Measurements from ENCODE around the gene ZNF853. TPM values are rescaled to one million over a fixed set of nuclear protein-coding genes. Genes with fewer than 3 reads are reported as not detected.
"Not testable (repeated sequence)": the region's sequence is repeated elsewhere in the genome, so short reads cannot be mapped to it uniquely, and the experiment has no call there.

Gene ZNF853
- total RNA-seq, 1 donor from 2014 or later: 4.9 TPM

- Histone ChIP-seq H3K79me2 (ENCODE audit: insufficient read depth, low read length) (no peaks in the 10 kb centered on the region), H3K27me3 (ENCODE audit: insufficient read depth, low read length) (no peaks in the 10 kb centered on the region), H3K4me1 (ENCODE audit: insufficient read depth, low read length) (no peaks in the 10 kb centered on the region), H3K36me3 (ENCODE audit: insufficient read depth, low read length) (no peaks in the 10 kb centered on the region), H3K4me3 (ENCODE audit: insufficient read depth, low read depth, low read length) (no peak overlapping the region), H3K4me2 (ENCODE audit: low read length) (no peak overlapping the region), H2AFZ (ENCODE audit: low read depth, low read length) (no peak overlapping the region), H4K20me1 (ENCODE audit: insufficient read depth, low read length) (no peaks in the 10 kb centered on the region), H3K9me3 (ENCODE audit: insufficient read depth, low read depth, low read length) (no peaks in the 10 kb centered on the region), H3K9ac (ENCODE audit: low read length) (no peak overlapping the region), H3K27ac (ENCODE audit: low read depth, low read length) (no peak overlapping the region)
- peaks cover 26% of the 10 kb centered on the region for H3K36me3 Mint-ChIP-seq (ENCODE audit: low read depth, unreplicated experiment)
- H3K9me3 Mint-ChIP-seq (ENCODE audit: unreplicated experiment): peaks cover 21% of the 10 kb centered on the region
- peaks cover 7% of the 10 kb centered on the region for H3K4me1 Mint-ChIP-seq (ENCODE audit: low read depth, unreplicated experiment)
- TF ChIP-seq CTCF (IDR thresholded peaks at IDR 0.05; ENCODE audit: insufficient read depth, low read depth, low read length) (no peak), EZH2 (IDR thresholded peaks at IDR 0.05; ENCODE audit: insufficient read depth, low read length) (no peak)
- DNase-seq (ENCODE audit: low read depth) (no peak), FAIRE-seq (no peak)
- H3K27ac Mint-ChIP-seq (ENCODE audit: unreplicated experiment): no peak overlapping the region
- H3K4me3 Mint-ChIP-seq (ENCODE audit: unreplicated experiment): no peak overlapping the region
- H3K27me3 Mint-ChIP-seq (ENCODE audit: low read depth, unreplicated experiment): peaks cover 2% of the 10 kb centered on the region
Measured at GRCh38 chr7:6658618-6659345, 43.4 kb downstream of the ZNF853 start.

- not testable (repeated sequence) for H3K4me3 Mint-ChIP-seq (ENCODE audit: unreplicated experiment); H3K27me3 ChIP-seq (ENCODE audit: insufficient read depth, low read length); H2AFZ ChIP-seq (ENCODE audit: low read depth, low read length); H3K79me2 ChIP-seq (ENCODE audit: insufficient read depth, low read length); H3K9ac ChIP-seq (ENCODE audit: low read length); H3K4me1 ChIP-seq (ENCODE audit: insufficient read depth, low read length); H3K4me3 ChIP-seq (ENCODE audit: insufficient read depth, low read depth, low read length); H3K27ac Mint-ChIP-seq (ENCODE audit: unreplicated experiment); H4K20me1 ChIP-seq (ENCODE audit: insufficient read depth, low read length); DNase-seq (ENCODE audit: low read depth); H3K4me2 ChIP-seq (ENCODE audit: low read length); H3K4me1 Mint-ChIP-seq (ENCODE audit: low read depth, unreplicated experiment); FAIRE-seq; H3K27me3 Mint-ChIP-seq (ENCODE audit: low read depth, unreplicated experiment); H3K27ac ChIP-seq (ENCODE audit: low read depth, low read length); H3K36me3 ChIP-seq (ENCODE audit: insufficient read depth, low read length)
- Mint-ChIP-seq H3K9me3 (ENCODE audit: unreplicated experiment) (peaks cover 70% of the 10 kb centered on the region), H3K36me3 (ENCODE audit: low read depth, unreplicated experiment) (peaks cover 17% of the 10 kb centered on the region)
- H3K9me3 ChIP-seq (ENCODE audit: insufficient read depth, low read depth, low read length): peaks cover 24% of the 10 kb centered on the region
Measured at GRCh38 chr7:6670851-6671250, 55.4 kb downstream of the ZNF853 start.

Other genes with a start within 250 kb of the ZNF853 start
- 322 and 340 TPM in 2 replicates for gene RAC1, start 241.1 kb upstream of the ZNF853 start, total RNA-seq
- 21.9 and 28.3 TPM in 2 replicates for gene DAGLB, start 167.7 kb upstream of the ZNF853 start, total RNA-seq
- gene KDELR2, start 131.5 kb upstream of the ZNF853 start, total RNA-seq: 336 and 362 TPM in 2 replicates
- gene GRID2IP, start 64.1 kb upstream of the ZNF853 start, total RNA-seq: 0.07 and 0.09 TPM in 2 replicates
- 33.2 and 36.0 TPM in 2 replicates for gene ZDHHC4, start 38.2 kb upstream of the ZNF853 start, total RNA-seq
- 18.6 and 20.9 TPM in 2 replicates for gene INTS15, start 25.6 kb upstream of the ZNF853 start, total RNA-seq
- gene ZNF316, start 21.7 kb downstream of the ZNF853 start, total RNA-seq: 20.5 and 22.8 TPM in 2 replicates
- gene ZNF12, start 91.3 kb downstream of the ZNF853 start, total RNA-seq: 19.0 and 21.1 TPM in 2 replicates
- gene RSPH10B2, start 138.5 kb downstream of the ZNF853 start, total RNA-seq: 0.29 and 0.59 TPM in 2 replicates
- gene CCZ1B, start 210.7 kb downstream of the ZNF853 start, total RNA-seq: 54.4 and 61.2 TPM in 2 replicates

Data from astrocyte (in vitro differentiated cells and primary cell).